Body of pancreas (tissue), 4 donors: ENCODE measurements around the gene ZNF189. TPM values are rescaled to one million over a fixed set of nuclear protein-coding genes. Genes with fewer than 3 reads are reported as not detected.

Experiments
- ATAC-seq: fragments of 150-250 bp; one replicate; pipeline ENCODE4 v1.9.1; 2016
- DNase-seq, 4 donors: peaks; one replicate each; pipeline ENCODE4 v3.0.0-alpha.2; 2019
- H3K27ac ChIP-seq, 4 donors: fragments of 200-600 bp; sonication (generic); 1 replicate in 3 of 4; 2 replicates in 1 of 4; pipeline versions ENCODE4 v1.5.1 to v1.6.1; 2016 to 2019; ENCODE audit warnings: mild to moderate bottlenecking in 1 of 4, mixed read lengths in 1 of 4, moderate library complexity in 1 of 4
- H3K27me3 ChIP-seq, 2 donors: fragments of 200-600 bp; sonication (generic); one replicate each; pipeline ENCODE4 v1.6.0; 2016; ENCODE audit warnings: mild to moderate bottlenecking in 1 of 2
- H3K36me3 ChIP-seq, 2 donors: fragments of 200-600 bp; sonication (generic); replicated peaks in 1 of 2; 2 replicates each; pipeline ENCODE4 v1.5.1; 2016; ENCODE audit warnings: low read depth in 2 of 2; ENCODE audit not compliant: insufficient read depth in 1 of 2
- H3K4me1 ChIP-seq: fragments of 200-600 bp; sonication (generic); one replicate; pipeline ENCODE4 v1.6.0; 2016
- H3K4me3 ChIP-seq, 2 donors: fragments of 200-600 bp; sonication (generic); 1 replicate in 1 of 2; 2 replicates in 1 of 2; pipeline ENCODE4 v1.5.1; 2016 to 2019
- H3K9me3 ChIP-seq, 3 donors: fragments of 200-600 bp; sonication (generic); 1 replicate in 2 of 3; 2 replicates in 1 of 3; pipeline ENCODE4 v1.5.1; 2016
- POLR2A ChIP-seq, 3 donors: fragments of 450-650 bp; IDR thresholded peaks; one replicate each; pipeline ENCODE4 v1.6.1; 2016; ENCODE audit warnings: antibody characterized with exemption in 3 of 3, mild to moderate bottlenecking in 2 of 3
- WGBS, 2 donors: methylation state at CpG; one replicate each; pipeline ENCODE4 v1.1.5; 2017; 5-methylcytosine and 5-hydroxymethylcytosine counted together
- intact Hi-C: fragments of 100-400 bp; cut with DNase I; formaldehyde crosslinking; loops from one replicate; pipeline ENCODE4 v1.15.1; 2023
- total RNA-seq, 2 donors: library from RNA; depleted of rRNA; stranded (reverse); fragments of >200 nt; gene quantifications; one replicate each; pipeline ENCODE4 v1.1.0, GENCODE V29; 2016
- TF ChIP-seq, protein P1 (sequence below), 7 experiments: fragments of 450-650 bp in 4 of 7; fragments of 200-600 bp in 3 of 7; sonication (generic) in 3 of 7; IDR thresholded peaks; one replicate each; pipeline ENCODE4 v1.5.1; 2016 to 2019; ENCODE audit warnings: antibody characterized with exemption in 7 of 7

ZNF189 gene
- total RNA-seq, 2 donors from 2014 or later, result 25.1 to 25.2 TPM

DNA sequence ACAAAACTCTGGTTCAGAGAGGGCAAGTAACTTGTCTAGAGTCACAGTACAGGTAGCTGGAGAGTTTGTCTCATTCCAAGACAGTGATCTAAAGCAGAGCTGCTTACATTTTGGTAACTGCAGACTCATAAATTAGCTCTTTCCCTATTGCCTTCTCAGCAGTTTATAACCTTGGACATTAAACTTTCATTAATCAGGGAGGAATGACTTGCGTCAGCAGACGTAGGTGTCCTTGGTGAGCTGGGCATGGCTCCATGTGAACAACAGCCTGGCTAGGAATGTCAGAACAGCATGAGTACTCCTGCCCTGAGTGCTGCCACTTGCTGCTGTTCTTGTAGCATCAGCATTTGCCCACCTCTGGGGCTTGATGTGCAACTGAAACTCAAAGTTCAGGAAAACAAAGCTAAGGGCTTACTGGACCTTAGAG lies 39.2 kb downstream of the ZNF189 start:
- intact Hi-C loops, result no loop called here
- ATAC-seq (peak; percentile 96), DNase-seq (peak; percentile 91 to 97 (median 95))
- Histone ChIP-seq H3K4me3 (no peak overlapping the region), H3K4me1 (peaks cover 77% of the 10 kb centered on the region), H3K36me3 (no peaks in the 10 kb centered on the region), H3K27me3 (no peaks in the 10 kb centered on the region), H3K27ac (peak overlapping the region; percentile 57 to 86 (median 72)), H3K9me3 (no peaks in the 10 kb centered on the region)
- 15 to 25% methylated on average over 2 of the region's 2 CpGs for WGBS, 2 donors
- TF ChIP-seq POLR2A (IDR thresholded peaks at IDR 0.05), result peak in 2 of 3 donors; percentile 44 to 66
- TF ChIP-seq, protein P1, sequence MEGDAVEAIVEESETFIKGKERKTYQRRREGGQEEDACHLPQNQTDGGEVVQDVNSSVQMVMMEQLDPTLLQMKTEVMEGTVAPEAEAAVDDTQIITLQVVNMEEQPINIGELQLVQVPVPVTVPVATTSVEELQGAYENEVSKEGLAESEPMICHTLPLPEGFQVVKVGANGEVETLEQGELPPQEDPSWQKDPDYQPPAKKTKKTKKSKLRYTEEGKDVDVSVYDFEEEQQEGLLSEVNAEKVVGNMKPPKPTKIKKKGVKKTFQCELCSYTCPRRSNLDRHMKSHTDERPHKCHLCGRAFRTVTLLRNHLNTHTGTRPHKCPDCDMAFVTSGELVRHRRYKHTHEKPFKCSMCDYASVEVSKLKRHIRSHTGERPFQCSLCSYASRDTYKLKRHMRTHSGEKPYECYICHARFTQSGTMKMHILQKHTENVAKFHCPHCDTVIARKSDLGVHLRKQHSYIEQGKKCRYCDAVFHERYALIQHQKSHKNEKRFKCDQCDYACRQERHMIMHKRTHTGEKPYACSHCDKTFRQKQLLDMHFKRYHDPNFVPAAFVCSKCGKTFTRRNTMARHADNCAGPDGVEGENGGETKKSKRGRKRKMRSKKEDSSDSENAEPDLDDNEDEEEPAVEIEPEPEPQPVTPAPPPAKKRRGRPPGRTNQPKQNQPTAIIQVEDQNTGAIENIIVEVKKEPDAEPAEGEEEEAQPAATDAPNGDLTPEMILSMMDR (IDR thresholded peaks at IDR 0.05), result peak in 2 of 7 experiments; percentile 13 to 22

DNA sequence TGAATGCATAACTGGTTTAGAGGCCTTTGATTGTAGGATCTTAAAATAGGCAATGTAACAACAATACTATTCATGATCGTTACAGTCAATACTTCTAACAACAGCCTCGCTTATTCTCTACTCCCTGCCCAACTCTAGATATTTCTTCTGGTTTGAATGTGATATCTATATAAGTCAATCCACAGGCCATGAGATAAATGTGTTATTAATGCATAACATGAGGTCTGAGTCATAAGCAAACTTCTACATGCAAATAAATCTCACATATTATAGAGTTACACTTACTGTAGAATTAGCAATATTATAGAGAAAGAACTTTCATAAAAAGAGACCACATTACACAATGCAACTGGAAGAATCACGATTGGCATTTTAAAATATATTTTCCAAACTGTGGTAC lies 39.9 kb downstream of the ZNF189 start:
- no peak overlapping the region for H3K4me3 ChIP-seq

DNA sequence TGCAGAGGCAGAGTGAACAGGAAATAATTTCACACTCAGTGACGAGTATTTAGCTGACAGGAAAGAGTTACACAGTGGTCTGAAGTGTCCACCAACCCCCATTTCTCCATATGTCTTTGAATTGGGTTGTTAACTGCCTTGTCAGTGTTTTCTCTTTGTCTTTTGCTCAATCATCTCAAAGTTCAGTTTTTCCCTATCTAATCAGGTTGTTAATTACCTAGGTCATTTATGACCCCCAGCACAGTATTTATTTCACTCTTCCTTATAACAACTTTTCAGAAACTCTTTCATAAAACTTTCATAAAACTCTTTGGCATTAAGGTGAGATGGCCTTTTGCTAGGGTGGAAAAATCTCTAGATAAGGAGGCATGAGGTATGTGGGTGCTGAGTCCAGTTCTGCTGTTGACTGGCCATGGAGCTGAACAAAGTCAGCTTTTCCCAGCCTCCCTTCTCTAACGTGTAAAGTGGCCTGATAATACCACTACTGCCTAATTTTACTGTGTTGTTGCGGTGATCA lies 42.1 kb downstream of the ZNF189 start:
- peaks cover 85% of the 10 kb centered on the region for H3K4me1 ChIP-seq
- intact Hi-C loops, result no loop called here
- DNase-seq (no peak), ATAC-seq (no peak)
- H3K27ac ChIP-seq, result peak overlapping the region; percentile 9 to 87 (median 79)
- no peaks in the 10 kb centered on the region for H3K27me3 ChIP-seq
- H3K36me3 ChIP-seq, result no peaks in the 10 kb centered on the region
- 48 to 49% methylated on average over 3 of the region's 3 CpGs for WGBS, 2 donors
- no peaks in the 10 kb centered on the region for H3K9me3 ChIP-seq
- no peak overlapping the region for H3K4me3 ChIP-seq
- TF ChIP-seq, protein P1 (IDR thresholded peaks at IDR 0.05), result no peak
- no peak for TF ChIP-seq POLR2A (IDR thresholded peaks at IDR 0.05)

More for the DNA sequence above, 39.9 kb downstream of the ZNF189 start:
- 47 to 54% methylated on average over 3 of the region's 3 CpGs for WGBS, 2 donors
- no peaks in the 10 kb centered on the region for H3K27me3 ChIP-seq
- intact Hi-C loops, result no loop called here
- ATAC-seq, result no peak
- peak overlapping the region; percentile 57 to 86 (median 72) for H3K27ac ChIP-seq
- H3K4me1 ChIP-seq, result peaks cover 78% of the 10 kb centered on the region
- no peaks in the 10 kb centered on the region for H3K9me3 ChIP-seq
- no peaks in the 10 kb centered on the region for H3K36me3 ChIP-seq
- TF ChIP-seq, protein P1 (IDR thresholded peaks at IDR 0.05), result no peak
- TF ChIP-seq POLR2A (IDR thresholded peaks at IDR 0.05), result no peak
- no peak for DNase-seq

DNA sequence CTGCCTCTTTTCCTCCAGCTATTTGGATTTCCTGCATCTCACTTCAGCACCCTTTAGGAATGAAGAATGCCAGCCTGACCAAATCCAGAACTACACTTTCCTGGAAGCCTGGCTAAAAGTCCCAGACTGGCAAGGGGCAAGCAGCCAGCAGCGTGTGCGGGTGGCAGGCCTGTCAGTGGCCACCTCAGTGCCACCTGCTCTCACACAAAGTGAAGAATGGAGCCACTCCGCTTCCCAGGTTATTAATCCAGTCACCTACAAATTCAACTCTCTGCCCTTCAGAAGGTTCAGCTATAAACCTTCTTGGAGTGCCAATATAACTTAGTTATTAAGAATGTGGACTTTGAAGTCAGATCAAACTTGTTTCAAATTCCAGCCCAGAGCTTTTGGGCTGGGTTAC lies 43.7 kb downstream of the ZNF189 start:
- 17% methylated on average over 3 of the region's 3 CpGs for WGBS, 2 donors
- ATAC-seq (peak; percentile 58), DNase-seq (peak; percentile 71 to 80 (median 76))

More for the DNA sequence above, 43.7 kb downstream of the ZNF189 start:
- intact Hi-C loops, result no loop called here
- Histone ChIP-seq H3K4me1 (peaks cover 80% of the 10 kb centered on the region), H3K36me3 (no peaks in the 10 kb centered on the region), H3K4me3 (no peak overlapping the region), H3K9me3 (no peaks in the 10 kb centered on the region), H3K27me3 (no peaks in the 10 kb centered on the region), H3K27ac (peak overlapping the region; percentile 66 to 87 (median 79))
- TF ChIP-seq, protein P1 (IDR thresholded peaks at IDR 0.05), result no peak
- peak in 1 of 3 donors; percentile 38 for TF ChIP-seq POLR2A (IDR thresholded peaks at IDR 0.05)
